Astrocyte (in vitro differentiated cells and primary cell): ENCODE measurements around the gene DHDH. TPM values are rescaled to one million over a fixed set of nuclear protein-coding genes. Genes with fewer than 3 reads are reported as not detected.
"Not testable (repeated sequence)": the region's sequence is repeated elsewhere in the genome, so short reads cannot be mapped to it uniquely, and the experiment has no call there.

Experiments used
- DNase-seq: peaks from one replicate; pipeline ENCODE4 v3.0.0-alpha.2; 2010; ENCODE audit warnings: low read depth
- FAIRE-seq: peaks from 2 replicates; lab custom pipeline; 2011; peaks lifted over from hg19 to GRCh38; lab: Jason Lieb, UNC
- H2AFZ ChIP-seq: 2 replicates; pipeline ENCODE4 v1.6.0; 2012; ENCODE audit warnings: low read depth, low read length, inconsistent platforms
- H3K27ac ChIP-seq: 2 replicates; pipeline ENCODE4 v1.5.1; 2011; ENCODE audit warnings: low read depth, low read length, inconsistent platforms
- H3K27me3 ChIP-seq: 2 replicates; pipeline ENCODE4 v1.6.0; 2011; ENCODE audit warnings: low read length, inconsistent platforms; ENCODE audit not compliant: insufficient read depth
- H3K36me3 ChIP-seq: 2 replicates; pipeline ENCODE4 v1.5.1; 2011; ENCODE audit warnings: low read length, inconsistent platforms; ENCODE audit not compliant: insufficient read depth
- H3K4me1 ChIP-seq: 2 replicates; pipeline ENCODE4 v1.5.1; 2011; ENCODE audit warnings: low read length, inconsistent platforms; ENCODE audit not compliant: insufficient read depth
- H3K4me2 ChIP-seq: 2 replicates; pipeline ENCODE4 v1.6.0; 2012; ENCODE audit warnings: low read length, inconsistent platforms
- H3K4me3 ChIP-seq: 2 replicates; pipeline ENCODE4 v1.5.1; 2011; ENCODE audit warnings: low read depth, mild to moderate bottlenecking, low read length, inconsistent platforms; ENCODE audit not compliant: insufficient read depth
- H3K79me2 ChIP-seq: 2 replicates; pipeline ENCODE4 v1.6.0; 2012; ENCODE audit warnings: mild to moderate bottlenecking, low read length, inconsistent platforms; ENCODE audit not compliant: insufficient read depth
- H3K9ac ChIP-seq: 2 replicates; pipeline ENCODE4 v1.6.0; 2012; ENCODE audit warnings: mild to moderate bottlenecking, low read length, inconsistent platforms
- H3K9me3 ChIP-seq: 2 replicates; pipeline ENCODE4 v1.5.1; 2012; ENCODE audit warnings: low read depth, mild to moderate bottlenecking, low read length, inconsistent platforms; ENCODE audit not compliant: insufficient read depth
- H4K20me1 ChIP-seq: 2 replicates; pipeline ENCODE4 v1.6.0; 2012; ENCODE audit warnings: low read length, inconsistent platforms; ENCODE audit not compliant: insufficient read depth
- H3K27ac Mint-ChIP-seq: one replicate; pipeline ENCODE4 v1.8.0; 2021; ENCODE audit warnings: mild to moderate bottlenecking, mixed read lengths; ENCODE audit not compliant: unreplicated experiment
- H3K27me3 Mint-ChIP-seq: one replicate; pipeline ENCODE4 v1.8.0; 2021; ENCODE audit warnings: low read depth, mixed read lengths; ENCODE audit not compliant: unreplicated experiment
- H3K36me3 Mint-ChIP-seq: one replicate; pipeline ENCODE4 v1.8.0; 2021; ENCODE audit warnings: low read depth, mixed read lengths; ENCODE audit not compliant: unreplicated experiment
- H3K4me1 Mint-ChIP-seq: one replicate; pipeline ENCODE4 v1.8.0; 2021; ENCODE audit warnings: low read depth, mixed read lengths; ENCODE audit not compliant: unreplicated experiment
- H3K4me3 Mint-ChIP-seq: one replicate; pipeline ENCODE4 v1.8.0; 2021; ENCODE audit warnings: mild to moderate bottlenecking, moderate library complexity, mixed read lengths; ENCODE audit not compliant: unreplicated experiment
- H3K9me3 Mint-ChIP-seq: one replicate; pipeline ENCODE4 v1.8.0; 2021; ENCODE audit warnings: mild to moderate bottlenecking, mixed read lengths; ENCODE audit not compliant: unreplicated experiment
- EZH2 ChIP-seq: IDR thresholded peaks from 2 replicates; pipeline ENCODE4 v1.6.1; 2012; ENCODE audit warnings: mild to moderate bottlenecking, low read length, inconsistent platforms; ENCODE audit not compliant: insufficient read depth
- total RNA-seq: library from RNA; stranded (reverse); gene quantifications from 2 replicates; pipeline ENCODE4 v1.2.1, GENCODE V29; 2021
- TF ChIP-seq, protein P1 (sequence below): IDR thresholded peaks from 2 replicates; pipeline ENCODE4 v1.5.1; 2011; ENCODE audit warnings: low read depth, mild to moderate bottlenecking, inconsistent platforms, low read length, moderate library complexity; ENCODE audit not compliant: insufficient read depth

Gene DHDH
- total RNA-seq, 1 donor from 2014 or later = 0.45 TPM

DNA sequence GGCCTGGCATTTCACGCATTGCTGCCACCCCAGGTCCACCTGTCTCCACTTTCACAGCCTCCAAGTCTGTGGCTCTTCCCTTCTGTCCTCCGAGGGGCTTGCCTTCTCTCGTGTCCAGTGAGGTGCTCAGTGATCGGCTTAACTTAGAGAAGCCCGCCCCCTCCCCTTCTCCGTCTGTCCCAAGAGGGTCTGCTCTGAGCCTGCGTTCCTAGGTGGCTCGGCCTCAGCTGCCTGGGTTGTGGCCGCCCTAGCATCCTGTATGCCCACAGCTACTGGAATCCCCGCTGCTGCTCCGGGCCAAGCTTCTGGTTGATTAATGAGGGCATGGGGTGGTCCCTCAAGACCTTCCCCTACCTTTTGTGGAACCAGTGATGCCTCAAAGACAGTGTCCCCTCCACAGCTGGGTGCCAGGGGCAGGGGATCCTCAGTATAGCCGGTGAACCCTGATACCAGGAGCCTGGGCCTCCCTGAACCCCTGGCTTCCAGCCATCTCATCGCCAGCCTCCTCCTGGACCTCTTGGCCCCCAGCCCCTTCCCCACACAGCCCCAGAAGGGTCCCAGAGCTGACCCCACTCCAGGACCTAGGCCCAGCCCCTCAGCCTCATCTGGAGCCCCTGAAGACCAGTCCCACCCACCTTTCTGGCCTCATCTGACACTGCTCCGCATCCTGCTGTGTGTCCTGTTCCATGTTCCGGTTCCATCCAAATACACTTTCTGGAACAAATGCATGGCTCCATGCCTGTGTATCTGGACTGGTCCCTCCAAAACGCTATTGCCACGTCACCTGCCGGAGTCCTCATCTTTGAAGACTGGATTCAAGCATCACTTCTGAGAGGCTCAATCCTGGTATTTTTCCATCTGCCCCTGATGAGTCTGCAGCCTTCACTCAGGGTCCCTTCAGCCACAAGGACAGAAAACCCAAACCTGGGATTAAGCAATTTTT, 10.7 kb upstream of the DHDH start:
- Histone ChIP-seq H4K20me1 (no peaks in the 10 kb centered on the region), H3K9ac (no peak overlapping the region), H2AFZ (no peak overlapping the region), H3K4me2 (no peak overlapping the region), H3K79me2 (no peaks in the 10 kb centered on the region), H3K36me3 (peaks cover 3% of the 10 kb centered on the region), H3K9me3 (no peaks in the 10 kb centered on the region), H3K4me1 (peaks cover 20% of the 10 kb centered on the region), H3K4me3 (no peak overlapping the region), H3K27ac (no peak overlapping the region), H3K27me3 (no peaks in the 10 kb centered on the region)
- Mint-ChIP-seq H3K4me3 (no peak overlapping the region), H3K4me1 (peaks cover 2% of the 10 kb centered on the region), H3K27me3 (no peaks in the 10 kb centered on the region), H3K27ac (no peak overlapping the region), H3K9me3 (no peaks in the 10 kb centered on the region), H3K36me3 (peaks cover 11% of the 10 kb centered on the region)
- no peak for TF ChIP-seq EZH2
- TF ChIP-seq, protein P1, sequence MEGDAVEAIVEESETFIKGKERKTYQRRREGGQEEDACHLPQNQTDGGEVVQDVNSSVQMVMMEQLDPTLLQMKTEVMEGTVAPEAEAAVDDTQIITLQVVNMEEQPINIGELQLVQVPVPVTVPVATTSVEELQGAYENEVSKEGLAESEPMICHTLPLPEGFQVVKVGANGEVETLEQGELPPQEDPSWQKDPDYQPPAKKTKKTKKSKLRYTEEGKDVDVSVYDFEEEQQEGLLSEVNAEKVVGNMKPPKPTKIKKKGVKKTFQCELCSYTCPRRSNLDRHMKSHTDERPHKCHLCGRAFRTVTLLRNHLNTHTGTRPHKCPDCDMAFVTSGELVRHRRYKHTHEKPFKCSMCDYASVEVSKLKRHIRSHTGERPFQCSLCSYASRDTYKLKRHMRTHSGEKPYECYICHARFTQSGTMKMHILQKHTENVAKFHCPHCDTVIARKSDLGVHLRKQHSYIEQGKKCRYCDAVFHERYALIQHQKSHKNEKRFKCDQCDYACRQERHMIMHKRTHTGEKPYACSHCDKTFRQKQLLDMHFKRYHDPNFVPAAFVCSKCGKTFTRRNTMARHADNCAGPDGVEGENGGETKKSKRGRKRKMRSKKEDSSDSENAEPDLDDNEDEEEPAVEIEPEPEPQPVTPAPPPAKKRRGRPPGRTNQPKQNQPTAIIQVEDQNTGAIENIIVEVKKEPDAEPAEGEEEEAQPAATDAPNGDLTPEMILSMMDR = no peak
- FAIRE-seq = no peak
- DNase-seq = no peak

DNA sequence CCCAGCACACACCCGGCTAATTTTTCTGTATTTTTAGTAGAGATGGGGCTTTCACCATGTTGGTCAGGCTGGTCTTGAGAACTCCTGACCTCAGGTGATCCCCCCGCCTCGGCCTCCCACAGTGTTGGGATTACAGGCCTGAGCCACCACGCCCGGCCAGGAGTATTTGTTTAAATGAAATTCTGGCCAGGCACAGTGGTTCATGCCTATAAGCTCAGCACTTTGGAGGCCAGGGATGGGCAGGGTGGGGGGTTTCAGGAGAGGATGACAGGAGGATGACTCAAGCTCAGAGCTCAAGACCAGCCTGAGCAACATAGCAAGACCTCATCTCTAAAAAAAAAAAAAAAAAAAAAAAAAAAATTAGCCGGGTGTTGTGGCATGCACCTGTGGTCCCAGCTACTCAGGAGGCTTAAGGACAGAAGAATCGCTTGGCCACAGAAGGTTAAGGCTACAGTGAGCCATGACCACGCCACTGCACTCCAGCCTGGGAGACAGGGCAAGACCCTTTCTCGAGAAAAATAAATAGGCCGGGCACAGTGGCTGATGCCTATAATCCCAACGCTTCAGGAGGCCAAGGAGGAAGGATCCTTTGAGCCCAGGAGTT, 8.2 kb upstream of the DHDH start:
- Mint-ChIP-seq H3K9me3 (no peaks in the 10 kb centered on the region), H3K27me3 (no peaks in the 10 kb centered on the region), H3K36me3 (peaks cover 3% of the 10 kb centered on the region), H3K4me1 (peaks cover 2% of the 10 kb centered on the region), H3K4me3 (no peak overlapping the region), H3K27ac (no peak overlapping the region)
- H3K4me2 ChIP-seq = no peak overlapping the region
- FAIRE-seq (no peak), DNase-seq (peak; percentile 88)
- H3K4me3 ChIP-seq = no peak overlapping the region
- H3K36me3 ChIP-seq = peaks cover 3% of the 10 kb centered on the region
- no peak for TF ChIP-seq EZH2
- TF ChIP-seq, protein P1 = no peak
- H3K27me3 ChIP-seq = no peaks in the 10 kb centered on the region
- peaks cover 20% of the 10 kb centered on the region for H3K4me1 ChIP-seq
- H3K9me3 ChIP-seq = no peaks in the 10 kb centered on the region
- no peak overlapping the region for H2AFZ ChIP-seq
- H4K20me1 ChIP-seq = no peaks in the 10 kb centered on the region
- H3K79me2 ChIP-seq = no peaks in the 10 kb centered on the region
- H3K27ac ChIP-seq = no peak overlapping the region
- no peak overlapping the region for H3K9ac ChIP-seq

DNA sequence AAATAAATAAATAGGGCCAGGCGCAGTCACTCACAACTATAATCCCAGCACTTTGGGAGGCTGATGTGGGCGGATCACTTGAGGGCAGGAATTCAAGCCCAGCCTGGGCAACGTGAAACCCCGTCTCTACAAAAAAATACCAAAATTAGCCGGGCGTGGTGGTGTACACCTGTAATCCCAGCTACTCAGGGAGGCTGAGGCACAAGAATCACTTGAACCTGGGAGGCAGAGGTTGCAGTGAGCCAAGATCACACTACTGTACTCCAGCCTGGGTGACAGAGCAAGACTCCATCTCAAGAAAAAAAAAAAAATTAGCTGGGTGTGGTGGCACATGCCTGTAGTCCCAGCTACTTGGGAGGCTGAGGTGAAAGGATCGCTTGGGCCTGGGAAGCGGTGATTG, 7.6 kb upstream of the DHDH start:
- not testable (repeated sequence) for H3K36me3 Mint-ChIP-seq, H3K27me3 Mint-ChIP-seq, H3K27ac ChIP-seq, H3K4me3 ChIP-seq, H3K4me1 Mint-ChIP-seq, FAIRE-seq, H3K4me3 Mint-ChIP-seq, H3K4me2 ChIP-seq, DNase-seq, H2AFZ ChIP-seq, H3K9me3 Mint-ChIP-seq, H3K27me3 ChIP-seq, H3K36me3 ChIP-seq, H4K20me1 ChIP-seq, H3K9me3 ChIP-seq, H3K9ac ChIP-seq, H3K79me2 ChIP-seq, H3K27ac Mint-ChIP-seq
- peaks cover 20% of the 10 kb centered on the region for H3K4me1 ChIP-seq
